Measurements from ENCODE around the gene ZBTB43. TPM values are rescaled to one million over a fixed set of nuclear protein-coding genes. Genes with fewer than 3 reads are reported as not detected.

ZBTB43 gene
- total and polyA plus RNA-seq, 10 of the 15 experiments (the other 5 are each of a cell fraction or from before 2014, with no cell fraction given) = 2.4 to 19.3 (median 8.7) TPM

Other genes starting within 250 kb of the ZBTB43 start
- gene LMX1B, start 191.1 kb upstream of the ZBTB43 start, total RNA-seq (2014; rRNA removed) = not detected in 2 replicates
- not detected in 2 replicates for gene LMX1B, start 191.1 kb upstream of the ZBTB43 start, total RNA-seq (2014; rRNA removed; fragmentation: Illumina TruSeq; extraction: Trizol)
- gene LMX1B, start 191.1 kb upstream of the ZBTB43 start, total RNA-seq (2021) = 0.03 TPM in 1 of 2 replicates, not detected in the other
- gene LMX1B, start 191.1 kb upstream of the ZBTB43 start, polyA plus RNA-seq (2011; rRNA removed) = not detected in 2 replicates
- not detected in 2 replicates for gene LMX1B, start 191.1 kb upstream of the ZBTB43 start, polyA plus RNA-seq (2014; fragmentation: Illumina TruSeq; extraction: Trizol)
- gene LMX1B, start 191.1 kb upstream of the ZBTB43 start, polyA plus RNA-seq (2014; fragmentation: Nextera tagmentation; extraction: Ambion mirVana) = not detected
- not detected in 2 replicates for gene LMX1B, start 191.1 kb upstream of the ZBTB43 start, polyA plus RNA-seq (2014; rRNA removed)
- not detected for gene LMX1B, start 191.1 kb upstream of the ZBTB43 start, polyA plus RNA-seq (2016; fragmentation: Nextera tagmentation; extraction: Ambion mirVana)
- 3.8 and 4.2 TPM in 2 replicates for gene ZBTB34, start 55.6 kb downstream of the ZBTB43 start, total RNA-seq (2014; rRNA removed)
- gene ZBTB34, start 55.6 kb downstream of the ZBTB43 start, total RNA-seq (2014; rRNA removed; fragmentation: Illumina TruSeq; extraction: Trizol) = 4.1 and 4.5 TPM in 2 replicates
- 5.3 and 5.5 TPM in 2 replicates for gene ZBTB34, start 55.6 kb downstream of the ZBTB43 start, total RNA-seq (2021)
- gene ZBTB34, start 55.6 kb downstream of the ZBTB43 start, polyA plus RNA-seq (2011; rRNA removed) = 11.3 and 13.1 TPM in 2 replicates
- 4.4 and 4.5 TPM in 2 replicates for gene ZBTB34, start 55.6 kb downstream of the ZBTB43 start, polyA plus RNA-seq (2014; fragmentation: Illumina TruSeq; extraction: Trizol)
- 1 to 10 TPM in 1 of 2 experiments, under 1 TPM in 1; 0.71 to 2.2 TPM for gene ZBTB34, start 55.6 kb downstream of the ZBTB43 start, polyA plus RNA-seq (2014; fragmentation: Nextera tagmentation; extraction: Ambion mirVana)
- gene ZBTB34, start 55.6 kb downstream of the ZBTB43 start, polyA plus RNA-seq (2014; rRNA removed) = 3.7 and 4.5 TPM in 2 replicates
- 1 to 10 TPM; 1.6 to 2.1 TPM for gene ZBTB34, start 55.6 kb downstream of the ZBTB43 start, polyA plus RNA-seq (2016; fragmentation: Nextera tagmentation; extraction: Ambion mirVana)
- gene RALGPS1, start 109.7 kb downstream of the ZBTB43 start, total RNA-seq (2014; rRNA removed) = 3.1 and 3.8 TPM in 2 replicates
- 2.3 and 3.2 TPM in 2 replicates for gene RALGPS1, start 109.7 kb downstream of the ZBTB43 start, total RNA-seq (2014; rRNA removed; fragmentation: Illumina TruSeq; extraction: Trizol)
- 3.1 and 3.6 TPM in 2 replicates for gene RALGPS1, start 109.7 kb downstream of the ZBTB43 start, total RNA-seq (2021)
- 5.2 and 5.5 TPM in 2 replicates for gene RALGPS1, start 109.7 kb downstream of the ZBTB43 start, polyA plus RNA-seq (2011; rRNA removed)
- gene RALGPS1, start 109.7 kb downstream of the ZBTB43 start, polyA plus RNA-seq (2014; fragmentation: Illumina TruSeq; extraction: Trizol) = 2.2 and 2.3 TPM in 2 replicates
- gene RALGPS1, start 109.7 kb downstream of the ZBTB43 start, polyA plus RNA-seq (2014; fragmentation: Nextera tagmentation; extraction: Ambion mirVana) = under 1 TPM; 0.13 to 0.77 TPM
- gene RALGPS1, start 109.7 kb downstream of the ZBTB43 start, polyA plus RNA-seq (2014; rRNA removed) = 3.4 and 5.6 TPM in 2 replicates
- 1 to 10 TPM; 1.9 to 2.3 TPM for gene RALGPS1, start 109.7 kb downstream of the ZBTB43 start, polyA plus RNA-seq (2016; fragmentation: Nextera tagmentation; extraction: Ambion mirVana)